GM21529 (cell line): ENCODE results near the gene PPIP5K1.
"Not testable (repeated sequence)": the region's sequence is repeated elsewhere in the genome, so short reads cannot be mapped to it uniquely, and the experiment has no call there.

ENCODE experiments used
- ATAC-seq: cut with Tn5 transposase; IDR thresholded peaks from one replicate; pipeline ENCODE4 v1.9.1; 2021; ENCODE audit not compliant: unreplicated experiment

The PPIP5K1 gene

GRCh38 chr15:43589778-43590466 lies at the start of gene PPIP5K1:
PPIP5K1 (minus strand) TSS chr15:43590208; CDS start chr15:43584504, 5,704 bp downstream.
- peak; percentile 96 for ATAC-seq

GRCh38 chr15:43638464-43639204 lies 48.6 kb upstream of the PPIP5K1 start:
- ATAC-seq, result not testable (repeated sequence)

DNA sequence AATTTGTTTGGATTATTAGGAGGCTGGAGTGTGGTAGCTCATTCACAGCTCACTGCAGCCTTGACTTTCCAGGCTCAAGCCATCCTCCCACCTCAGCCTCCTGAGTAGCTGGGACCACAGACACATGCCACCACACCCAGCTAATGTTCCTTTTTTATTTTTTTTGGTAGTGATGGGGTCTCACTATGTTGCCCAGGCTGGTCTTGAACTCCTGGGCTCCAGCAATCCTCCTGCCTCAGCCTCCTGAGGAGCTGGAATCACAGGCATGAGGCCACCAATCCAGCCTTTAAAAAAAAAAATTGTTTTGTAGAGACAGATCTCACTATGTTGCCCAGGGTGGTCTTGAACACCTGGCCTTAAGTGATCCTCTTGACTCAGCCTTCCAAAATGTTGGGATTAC lies 36.9 kb upstream of the PPIP5K1 start:
- ATAC-seq, result not testable (repeated sequence)

DNA sequence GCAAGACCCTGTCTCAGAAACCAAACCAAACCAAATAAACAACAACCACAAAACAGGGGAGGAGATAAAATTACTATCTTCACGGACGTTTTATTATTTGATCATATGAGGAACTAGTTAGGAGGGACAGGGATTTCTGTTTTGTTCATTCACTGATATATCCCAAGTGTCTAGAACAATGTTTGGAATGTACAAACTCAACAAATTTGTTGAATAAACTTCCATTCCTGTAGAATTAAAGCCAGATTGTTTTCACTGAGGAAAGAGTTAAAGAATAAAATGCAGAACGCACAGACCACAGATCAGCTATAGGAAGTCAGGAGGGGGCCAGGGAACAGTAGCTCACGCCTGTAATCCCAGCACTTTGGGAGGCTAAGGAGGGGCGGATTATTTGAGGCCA lies 35.1 kb upstream of the PPIP5K1 start:
- no peak for ATAC-seq

GRCh38 chr15:43622068-43622799 lies 32.2 kb upstream of the PPIP5K1 start:
- not testable (repeated sequence) for ATAC-seq

GRCh38 chr15:43618700-43619099 lies 28.7 kb upstream of the PPIP5K1 start, which contains the start of gene STRC:
STRC (minus strand) TSS chr15:43618800; CDS start chr15:43618722, 78 bp downstream.
- ATAC-seq, result not testable (repeated sequence)

- not testable (repeated sequence) for ATAC-seq
Observed at GRCh38 chr15:43617750-43618149, 27.7 kb upstream of the PPIP5K1 start.

- ATAC-seq, result not testable (repeated sequence)
Observed at GRCh38 chr15:43602233-43602632, 12.2 kb upstream of the PPIP5K1 start.

DNA sequence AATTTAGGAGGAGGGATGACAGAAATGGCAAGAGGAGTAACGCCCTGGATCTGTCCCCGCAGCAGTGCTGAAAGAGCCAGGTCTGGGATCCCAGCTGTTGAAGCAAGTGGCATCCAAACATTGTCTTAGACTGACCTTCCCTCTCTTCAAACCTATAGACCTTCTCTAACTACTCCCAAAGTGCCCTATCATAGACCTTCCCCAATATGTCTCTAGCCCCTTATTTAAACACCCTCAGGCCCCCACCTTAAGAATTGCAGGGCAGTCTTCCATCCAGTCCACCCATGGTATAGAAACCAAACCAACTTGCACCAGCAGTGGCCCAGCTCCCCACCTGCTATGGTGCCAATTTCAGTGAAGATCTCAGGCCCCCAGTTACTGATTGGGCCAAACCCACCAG lies 10.2 kb upstream of the PPIP5K1 start:
- not testable (repeated sequence) for ATAC-seq

DNA sequence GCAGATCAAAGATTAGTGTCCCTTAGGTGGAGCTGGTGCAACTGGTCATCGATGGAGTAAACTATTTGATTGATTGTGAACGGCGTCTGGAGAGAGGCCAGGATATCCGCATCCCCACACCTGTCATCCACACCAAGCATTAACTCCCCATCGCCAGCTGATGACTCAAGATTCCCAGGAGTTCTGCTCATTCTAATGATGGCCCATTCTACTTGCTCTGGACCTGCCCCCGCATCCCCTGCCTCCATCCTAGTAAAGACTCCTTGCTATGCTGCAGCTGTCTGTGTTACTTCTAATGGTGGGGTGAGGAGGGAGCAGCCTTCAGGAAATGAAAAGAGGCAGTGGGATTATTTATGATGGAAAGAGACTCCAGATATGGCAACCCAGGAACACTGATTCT lies 9.1 kb upstream of the PPIP5K1 start:
- ATAC-seq, result not testable (repeated sequence)

GRCh38 chr15:43593328-43594190 lies 3.6 kb upstream of the PPIP5K1 start, which contains the start of gene CKMT1B:
CKMT1B (plus strand) TSS chr15:43594027; CDS start chr15:43594219, 192 bp downstream.
- ATAC-seq, result not testable (repeated sequence)

DNA sequence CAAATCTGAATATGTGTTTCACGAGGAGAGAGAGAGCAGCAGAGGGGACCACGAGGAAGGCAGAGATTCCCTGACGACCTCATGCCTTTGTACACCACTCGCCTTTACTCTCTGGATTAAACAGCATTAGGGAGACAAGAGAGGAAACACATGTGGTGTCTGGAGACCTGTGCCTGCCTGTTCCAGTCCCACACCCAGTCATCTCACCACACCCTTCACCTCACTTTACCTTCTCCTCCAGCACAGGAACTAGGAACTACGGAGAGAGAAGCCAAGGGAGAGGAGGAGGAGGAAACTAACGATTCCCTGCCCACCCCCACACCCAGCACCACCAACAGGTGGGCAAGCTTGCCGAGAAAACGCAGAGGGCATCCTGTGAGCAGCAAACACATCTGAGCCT lies 2.8 kb upstream of the PPIP5K1 start:
- not testable (repeated sequence) for ATAC-seq

GRCh38 chr15:43574607-43575006 lies 15.4 kb downstream of the PPIP5K1 start:
- ATAC-seq, result not testable (repeated sequence)

DNA sequence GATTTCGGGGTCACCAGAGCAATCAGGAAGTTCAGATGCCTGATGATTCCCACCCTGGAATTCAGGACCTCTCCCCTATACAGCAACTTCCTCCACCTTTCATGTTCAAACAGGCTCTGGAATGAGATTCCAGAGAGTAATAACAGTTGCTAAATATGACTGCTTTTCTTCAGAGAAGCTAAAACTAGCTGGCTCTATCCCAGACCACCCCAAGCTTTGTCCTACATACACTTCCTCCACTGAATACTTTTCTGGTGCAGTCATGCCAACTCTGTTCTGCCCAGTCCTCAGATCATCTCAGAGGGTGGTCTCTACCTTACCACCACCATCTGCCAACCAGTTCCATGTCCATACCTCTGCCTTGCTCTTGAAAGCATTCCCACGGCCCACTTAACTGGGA lies 23.4 kb downstream of the PPIP5K1 start:
- not testable (repeated sequence) for ATAC-seq

GRCh38 chr15:43563793-43564192 lies 26.2 kb downstream of the PPIP5K1 start:
- not testable (repeated sequence) for ATAC-seq

DNA sequence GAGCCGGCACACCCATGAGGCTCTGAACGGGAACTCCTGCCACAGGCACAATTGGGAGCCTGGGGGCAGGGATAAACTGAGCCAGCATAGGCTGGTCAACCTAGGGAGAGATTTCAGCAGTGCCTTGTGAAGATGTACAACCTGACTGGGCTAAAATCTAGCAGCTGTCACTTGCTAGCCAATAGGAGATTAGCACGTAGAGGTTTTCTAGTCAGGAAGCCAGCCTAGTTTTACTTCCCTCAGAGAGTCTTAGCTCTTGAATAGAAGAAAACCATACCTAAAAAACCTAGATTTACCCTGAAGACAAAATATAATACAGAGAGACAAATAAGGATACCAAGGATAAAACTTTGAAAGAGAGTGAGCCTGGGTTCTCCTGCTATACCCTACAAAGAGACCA lies 27.3 kb downstream of the PPIP5K1 start:
- not testable (repeated sequence) for ATAC-seq

DNA sequence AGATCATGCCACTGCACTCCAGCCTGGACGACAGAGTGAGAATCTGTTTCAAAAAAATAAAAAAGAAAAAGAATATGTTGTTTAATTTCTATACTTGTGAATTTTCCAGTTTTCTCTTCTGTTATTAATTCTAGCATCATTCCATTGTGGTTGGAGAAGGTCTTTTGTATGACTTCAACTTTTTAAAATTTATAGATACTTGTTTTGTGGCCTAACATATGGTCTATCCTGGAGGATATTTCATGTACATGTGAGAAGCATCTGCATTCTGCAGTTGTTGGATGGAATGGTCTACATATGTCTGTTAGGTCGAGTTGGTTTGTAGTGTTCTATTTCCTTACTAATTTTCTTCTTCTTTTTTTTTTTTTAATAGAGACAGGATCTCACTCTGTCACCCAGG lies 37.0 kb downstream of the PPIP5K1 start:
- no peak for ATAC-seq

GRCh38 chr15:43552256-43552655 lies 37.8 kb downstream of the PPIP5K1 start:
- no peak for ATAC-seq

DNA sequence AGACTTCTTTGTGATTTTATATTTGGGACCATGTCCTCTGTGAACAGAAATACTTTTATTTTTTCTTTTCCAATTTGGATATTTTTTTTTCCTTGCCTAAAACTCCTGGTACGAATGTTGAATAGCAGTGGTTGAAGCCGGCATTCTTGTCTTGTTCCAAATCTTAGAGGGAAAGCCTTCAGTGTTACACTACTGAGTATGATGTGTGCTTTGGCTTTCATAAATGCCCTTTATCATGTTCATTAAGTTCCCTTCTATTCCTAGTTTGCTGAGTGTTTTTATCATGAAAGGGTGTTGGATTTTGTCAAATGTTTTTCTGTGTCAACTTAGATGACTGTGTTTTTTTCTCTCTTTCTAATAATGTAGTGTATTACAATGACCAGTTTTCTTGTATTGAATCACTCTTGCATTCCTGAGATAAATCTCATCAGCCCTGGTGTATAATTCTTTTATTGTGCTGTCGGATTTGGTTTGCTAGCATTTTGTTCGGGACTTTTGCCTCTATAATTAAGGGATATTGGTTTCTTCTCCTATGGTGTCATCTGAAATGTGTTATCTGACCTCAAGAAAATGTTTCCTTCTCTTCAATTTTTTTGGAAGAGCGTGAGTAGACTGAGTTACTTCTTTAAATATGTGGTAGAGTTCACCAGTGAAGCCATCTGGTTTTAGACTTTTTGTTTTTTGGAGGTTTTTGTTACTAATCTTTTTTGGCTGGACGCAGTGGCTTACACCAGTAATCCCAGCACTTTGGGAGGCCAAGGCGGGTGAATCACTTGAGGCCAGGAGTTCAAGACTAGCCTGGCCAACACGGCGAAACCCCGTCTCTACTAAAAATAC lies 39.3 kb downstream of the PPIP5K1 start:
- ATAC-seq, result no peak
